Astrocyte (in vitro differentiated cells and primary cell): ENCODE data around the gene CEACAM4.

ENCODE experiments used
- EZH2 ChIP-seq: IDR thresholded peaks from 2 replicates; pipeline ENCODE4 v1.6.1; 2012; ENCODE audit warnings: mild to moderate bottlenecking, low read length, inconsistent platforms; ENCODE audit not compliant: insufficient read depth
- TF ChIP-seq, protein P1 (sequence below): IDR thresholded peaks from 2 replicates; pipeline ENCODE4 v1.5.1; 2011; ENCODE audit warnings: low read depth, mild to moderate bottlenecking, inconsistent platforms, low read length, moderate library complexity; ENCODE audit not compliant: insufficient read depth

DNA sequence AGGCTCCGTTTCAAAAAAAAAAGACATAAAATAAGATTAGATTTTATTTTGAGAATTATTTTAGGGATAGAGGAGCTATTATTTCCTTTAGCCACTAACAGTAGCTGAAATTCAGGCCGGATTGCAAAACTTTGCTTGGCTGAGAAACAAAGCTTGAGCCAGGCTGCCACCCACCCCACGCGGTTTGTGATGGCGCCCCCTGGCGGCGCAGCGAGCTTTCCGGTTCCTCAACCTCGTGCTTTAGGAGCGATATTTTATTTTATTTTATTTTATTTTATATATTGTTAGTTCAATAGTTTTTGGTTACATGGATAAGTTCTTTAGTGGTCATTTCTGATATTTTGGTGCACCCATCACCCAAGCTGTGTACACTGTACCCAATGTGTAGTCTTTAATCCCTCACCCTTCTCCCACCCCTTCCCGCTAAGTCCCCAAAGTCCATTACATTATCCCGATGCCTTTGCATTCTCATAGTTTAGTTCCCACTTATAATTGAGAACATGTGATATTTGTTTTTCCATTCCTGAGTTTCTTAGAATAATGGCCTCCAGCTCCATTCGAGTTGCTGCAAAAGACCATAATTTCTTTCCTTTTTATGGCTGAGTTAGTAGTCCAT lies 19.8 kb upstream of the CEACAM4 start:
- TF ChIP-seq, protein P1, sequence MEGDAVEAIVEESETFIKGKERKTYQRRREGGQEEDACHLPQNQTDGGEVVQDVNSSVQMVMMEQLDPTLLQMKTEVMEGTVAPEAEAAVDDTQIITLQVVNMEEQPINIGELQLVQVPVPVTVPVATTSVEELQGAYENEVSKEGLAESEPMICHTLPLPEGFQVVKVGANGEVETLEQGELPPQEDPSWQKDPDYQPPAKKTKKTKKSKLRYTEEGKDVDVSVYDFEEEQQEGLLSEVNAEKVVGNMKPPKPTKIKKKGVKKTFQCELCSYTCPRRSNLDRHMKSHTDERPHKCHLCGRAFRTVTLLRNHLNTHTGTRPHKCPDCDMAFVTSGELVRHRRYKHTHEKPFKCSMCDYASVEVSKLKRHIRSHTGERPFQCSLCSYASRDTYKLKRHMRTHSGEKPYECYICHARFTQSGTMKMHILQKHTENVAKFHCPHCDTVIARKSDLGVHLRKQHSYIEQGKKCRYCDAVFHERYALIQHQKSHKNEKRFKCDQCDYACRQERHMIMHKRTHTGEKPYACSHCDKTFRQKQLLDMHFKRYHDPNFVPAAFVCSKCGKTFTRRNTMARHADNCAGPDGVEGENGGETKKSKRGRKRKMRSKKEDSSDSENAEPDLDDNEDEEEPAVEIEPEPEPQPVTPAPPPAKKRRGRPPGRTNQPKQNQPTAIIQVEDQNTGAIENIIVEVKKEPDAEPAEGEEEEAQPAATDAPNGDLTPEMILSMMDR: no peak
- no peak for TF ChIP-seq EZH2
